Muscle of back (tissue), 11 donors: Measurements from ENCODE around the gene DAB1. TPM values are rescaled to one million over a fixed set of nuclear protein-coding genes. Genes with fewer than 3 reads are reported as not detected.
"Not testable (repeated sequence)": the region's sequence is repeated elsewhere in the genome, so short reads cannot be mapped to it uniquely, and the experiment has no call there.

ENCODE experiments used
- DNase-seq, 3 donors: peaks; one replicate each; pipeline versions ENCODE4 v3.0.0 to v3.0.0-alpha.2; 2013
- polyA plus RNA-seq, 10 donors: library from polyadenylated mRNA; unstranded; fragments of 120-200 nt; gene quantifications; one replicate each; pipeline ENCODE4 v1.2.1, GENCODE V29; 2013; ENCODE audit not compliant: insufficient read length in 10 of 10

Gene DAB1
- polyA plus RNA-seq, 10 donors = 2.1 to 5.5 (median 3.2) TPM

- DNase-seq = no peak
Observed at GRCh38 chr1:57222307-57222706, 201.6 kb downstream of the DAB1 start.

GRCh38 chr1:57220905-57221304, 203.0 kb downstream of the DAB1 start:
- DNase-seq = not testable (repeated sequence)

GRCh38 chr1:57218487-57219079, 205.3 kb downstream of the DAB1 start:
- DNase-seq = no peak

- DNase-seq = no peak
Observed at GRCh38 chr1:57217905-57218304, 206.0 kb downstream of the DAB1 start.

- DNase-seq = no peak
Observed at GRCh38 chr1:57214951-57215575, 208.8 kb downstream of the DAB1 start.

GRCh38 chr1:57210881-57211280, 213.0 kb downstream of the DAB1 start:
- DNase-seq = no peak

GRCh38 chr1:57209495-57209894, 214.4 kb downstream of the DAB1 start:
- no peak for DNase-seq

- DNase-seq = no peak
Observed at GRCh38 chr1:57208741-57209302, 215.0 kb downstream of the DAB1 start.

GRCh38 chr1:57206038-57206437, 217.8 kb downstream of the DAB1 start:
- no peak for DNase-seq

- no peak for DNase-seq
Observed at GRCh38 chr1:57204942-57205787, 218.7 kb downstream of the DAB1 start.

- no peak for DNase-seq
Observed at GRCh38 chr1:57204091-57204490, 219.8 kb downstream of the DAB1 start.

GRCh38 chr1:57202241-57202640, 221.6 kb downstream of the DAB1 start:
- DNase-seq = no peak

GRCh38 chr1:57198912-57199311, 224.9 kb downstream of the DAB1 start:
- DNase-seq = no peak

- no peak for DNase-seq
Observed at GRCh38 chr1:57195436-57195941, 228.4 kb downstream of the DAB1 start.

GRCh38 chr1:57192222-57192621, 231.6 kb downstream of the DAB1 start:
- DNase-seq = no peak

- no peak for DNase-seq
Observed at GRCh38 chr1:57190898-57191297, 233.0 kb downstream of the DAB1 start.

GRCh38 chr1:57188168-57188567, 235.7 kb downstream of the DAB1 start:
- DNase-seq = no peak

- no peak for DNase-seq
Observed at GRCh38 chr1:57186455-57186854, 237.4 kb downstream of the DAB1 start.

GRCh38 chr1:57179001-57179400, 244.9 kb downstream of the DAB1 start:
- no peak for DNase-seq

GRCh38 chr1:57175506-57175905, 248.4 kb downstream of the DAB1 start:
- DNase-seq = no peak

- DNase-seq = no peak
Observed at GRCh38 chr1:57172040-57172439, 251.8 kb downstream of the DAB1 start.

GRCh38 chr1:57167997-57168396, 255.9 kb downstream of the DAB1 start:
- DNase-seq = no peak
